Activated CD4-positive, alpha-beta memory T cell treated with anti-CD3 and anti-CD28 coated beads, Interleukin-2, amount 10 ng/mL, durations not matched to agents 7 days and 5 days (primary cell): ENCODE measurements around the gene CPLANE2. TPM values are rescaled to one million over a fixed set of nuclear protein-coding genes. Genes with fewer than 3 reads are reported as not detected.
"Not testable (repeated sequence)": the region's sequence is repeated elsewhere in the genome, so short reads cannot be mapped to it uniquely, and the experiment has no call there.

ENCODE experiments used
- CTCF ChIA-PET: fragments of 350-600 bp; sonication (Branson Sonifier 250); formaldehyde crosslinking; loops from one replicate; lab custom pipeline; 2021; ENCODE audit warnings: antibody characterized with exemption, inconsistent platforms; lab: Charles Lee
- POLR2A ChIA-PET: fragments of 350-600 bp; sonication (Branson Sonifier 250); formaldehyde crosslinking; loops from one replicate; lab custom pipeline; 2021; ENCODE audit warnings: antibody characterized with exemption; lab: Charles Lee
- DNase-seq: peaks from one replicate; pipeline ENCODE4 v3.0.0-alpha.2; 2020
- H3K27ac Mint-ChIP-seq: one replicate; pipeline ENCODE4 v1.8.0; 2021; ENCODE audit warnings: mild to moderate bottlenecking, mixed read lengths
- H3K27me3 Mint-ChIP-seq: one replicate; pipeline ENCODE4 v1.8.0; 2021; ENCODE audit warnings: mixed read lengths
- H3K36me3 Mint-ChIP-seq: one replicate; pipeline ENCODE4 v1.8.0; 2021; ENCODE audit warnings: low read depth, mixed read lengths
- H3K4me1 Mint-ChIP-seq: one replicate; pipeline ENCODE4 v1.8.0; 2021; ENCODE audit warnings: mixed read lengths
- H3K4me3 Mint-ChIP-seq: one replicate; pipeline ENCODE4 v1.8.0; 2021; ENCODE audit warnings: mild to moderate bottlenecking, mixed read lengths
- H3K9me3 Mint-ChIP-seq: one replicate; pipeline ENCODE4 v1.8.0; 2021; ENCODE audit warnings: mixed read lengths
- total RNA-seq, 2 experiments: library from RNA; stranded (reverse); gene quantifications; one replicate each; pipeline ENCODE4 v1.2.3, GENCODE V29; 2021

Gene CPLANE2
- total RNA-seq, 2 experiments from 2014 or later = 7.9 to 8.7 TPM

DNA sequence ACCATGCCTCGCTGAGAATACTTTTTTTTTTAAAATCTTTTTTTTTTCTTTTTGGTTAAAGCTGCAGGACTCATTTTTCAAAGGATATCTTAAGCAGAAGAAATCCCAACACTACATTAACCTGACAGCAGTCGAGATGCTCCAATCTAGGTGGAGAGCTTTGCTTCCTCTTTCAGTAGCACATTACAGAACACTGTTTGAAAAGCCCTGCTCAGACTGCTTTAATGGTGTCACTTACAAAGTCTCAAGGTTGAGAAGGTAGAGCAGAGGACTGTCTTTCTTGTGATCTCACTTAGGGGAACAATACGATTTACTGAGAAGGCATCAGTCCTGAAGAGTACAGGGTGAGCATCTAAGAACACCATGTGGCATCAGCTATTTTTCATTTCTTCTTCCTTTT is 21.0 kb upstream of the CPLANE2 start:
- no peak overlapping the region for H3K27ac Mint-ChIP-seq

DNA sequence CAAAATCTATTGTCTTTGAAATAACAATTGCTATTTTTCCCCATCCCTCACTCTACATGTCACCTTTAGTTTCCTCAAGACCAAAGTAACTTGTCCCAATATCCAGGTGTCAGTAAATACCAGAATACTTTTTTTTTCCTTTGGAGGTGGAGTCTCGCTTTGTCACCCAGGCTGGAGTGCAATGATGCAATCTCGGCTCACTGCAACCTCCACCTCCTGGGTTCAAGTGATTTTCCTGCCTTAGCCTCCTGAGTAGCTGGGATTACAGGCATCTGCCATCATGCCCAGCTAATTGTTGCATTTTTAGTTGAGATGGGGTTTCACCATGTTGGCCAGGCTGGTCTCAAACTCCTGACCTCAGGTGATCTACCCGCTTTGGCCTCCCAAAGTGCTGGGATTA is 20.6 kb upstream of the CPLANE2 start:
- H3K27me3 Mint-ChIP-seq, POLR2A ChIA-PET, H3K4me3 Mint-ChIP-seq, H3K4me1 Mint-ChIP-seq, DNase-seq, H3K9me3 Mint-ChIP-seq, H3K27ac Mint-ChIP-seq: not testable (repeated sequence)
- CTCF ChIA-PET = interaction anchor here (2.0 kb wide), 1 partner anchor 13 kb away, joined by 7 read pairs; no protein-coding TSS in a partner anchor
- H3K36me3 Mint-ChIP-seq = peaks cover 24% of the 10 kb centered on the region

More for the DNA sequence above, 21.0 kb upstream of the CPLANE2 start:
- no peaks in the 10 kb centered on the region for H3K4me1 Mint-ChIP-seq
- H3K4me3 Mint-ChIP-seq = no peak overlapping the region
- DNase-seq = no peak
- peaks cover 21% of the 10 kb centered on the region for H3K36me3 Mint-ChIP-seq
- ChIA-PET CTCF (interaction anchor here (2.0 kb wide), 1 partner anchor 14 kb away, joined by 7 read pairs; no protein-coding TSS in a partner anchor), POLR2A (no interaction called here)
- no peaks in the 10 kb centered on the region for H3K9me3 Mint-ChIP-seq
- no peaks in the 10 kb centered on the region for H3K27me3 Mint-ChIP-seq

DNA sequence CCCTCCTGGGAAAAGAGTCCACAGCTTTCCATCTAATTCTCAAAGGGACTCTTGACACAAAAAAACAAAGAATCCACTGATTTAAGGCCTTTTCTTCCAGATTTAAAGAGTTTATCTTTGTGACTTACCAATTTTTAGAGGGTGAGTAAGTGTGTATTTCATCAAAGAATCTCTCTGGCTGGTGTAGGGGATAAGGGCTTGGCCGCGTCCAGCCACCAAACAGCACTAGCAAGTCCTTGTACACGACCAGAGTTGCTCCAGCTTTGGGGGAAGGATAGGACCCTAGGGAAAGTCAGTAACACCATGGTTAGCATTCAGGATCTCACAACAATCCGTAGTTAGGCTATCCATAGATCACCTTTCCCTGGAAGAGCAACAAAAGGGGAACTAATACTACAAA is 19.5 kb upstream of the CPLANE2 start:
- H3K9me3 Mint-ChIP-seq = no peaks in the 10 kb centered on the region
- no peak overlapping the region for H3K27ac Mint-ChIP-seq
- H3K4me3 Mint-ChIP-seq = no peak overlapping the region
- no peaks in the 10 kb centered on the region for H3K4me1 Mint-ChIP-seq
- H3K27me3 Mint-ChIP-seq = no peaks in the 10 kb centered on the region
- peaks cover 33% of the 10 kb centered on the region for H3K36me3 Mint-ChIP-seq
- CTCF ChIA-PET = no interaction called here
- POLR2A ChIA-PET = no interaction called here
- no peak for DNase-seq

DNA sequence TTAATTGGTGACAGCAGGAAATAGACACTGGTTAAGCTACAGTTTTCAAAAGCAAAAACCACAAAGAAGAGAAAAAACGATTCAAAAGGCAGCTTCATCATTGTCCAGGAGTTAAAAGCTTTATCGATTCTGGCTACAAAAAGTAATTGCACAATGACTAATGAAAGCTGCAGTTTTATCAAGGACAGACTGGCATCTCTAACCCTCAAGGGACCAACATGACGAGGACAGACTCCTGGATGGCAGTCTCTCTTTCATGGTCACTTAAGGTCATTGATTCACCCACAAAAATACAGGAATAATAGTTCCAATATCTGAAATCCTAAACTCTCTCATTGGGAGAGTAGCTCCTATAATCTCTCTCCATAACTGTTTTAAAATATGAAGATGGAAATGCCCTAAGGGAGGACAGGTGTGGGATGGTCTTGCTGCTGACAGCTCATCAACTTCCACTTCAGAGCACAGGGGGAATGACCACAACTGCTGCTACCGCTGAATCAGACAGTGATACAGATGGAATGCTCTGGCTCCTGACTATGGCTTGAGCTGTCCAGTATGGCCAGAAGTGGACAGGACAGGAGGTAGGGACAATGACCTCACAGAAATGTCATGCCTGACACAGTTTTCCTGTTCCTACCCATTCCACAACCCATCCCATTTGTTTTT is 17.4 kb upstream of the CPLANE2 start:
- DNase-seq = no peak
- H3K4me3 Mint-ChIP-seq = no peak overlapping the region
- H3K27ac Mint-ChIP-seq = no peak overlapping the region
- H3K9me3 Mint-ChIP-seq = no peaks in the 10 kb centered on the region
- ChIA-PET POLR2A (interaction anchor here (0.7 kb wide), 1 partner anchor 16 kb away, joined by 3 read pairs; no protein-coding TSS in a partner anchor), CTCF (interaction anchor here (1.2 to 1.5 kb wide), 3 partner anchors 10 to 175 kb away, joined by 3 to 8 read pairs (median 6); no protein-coding TSS in a partner anchor)
- peaks cover 43% of the 10 kb centered on the region for H3K36me3 Mint-ChIP-seq
- peaks cover 5% of the 10 kb centered on the region for H3K4me1 Mint-ChIP-seq
- no peaks in the 10 kb centered on the region for H3K27me3 Mint-ChIP-seq

DNA sequence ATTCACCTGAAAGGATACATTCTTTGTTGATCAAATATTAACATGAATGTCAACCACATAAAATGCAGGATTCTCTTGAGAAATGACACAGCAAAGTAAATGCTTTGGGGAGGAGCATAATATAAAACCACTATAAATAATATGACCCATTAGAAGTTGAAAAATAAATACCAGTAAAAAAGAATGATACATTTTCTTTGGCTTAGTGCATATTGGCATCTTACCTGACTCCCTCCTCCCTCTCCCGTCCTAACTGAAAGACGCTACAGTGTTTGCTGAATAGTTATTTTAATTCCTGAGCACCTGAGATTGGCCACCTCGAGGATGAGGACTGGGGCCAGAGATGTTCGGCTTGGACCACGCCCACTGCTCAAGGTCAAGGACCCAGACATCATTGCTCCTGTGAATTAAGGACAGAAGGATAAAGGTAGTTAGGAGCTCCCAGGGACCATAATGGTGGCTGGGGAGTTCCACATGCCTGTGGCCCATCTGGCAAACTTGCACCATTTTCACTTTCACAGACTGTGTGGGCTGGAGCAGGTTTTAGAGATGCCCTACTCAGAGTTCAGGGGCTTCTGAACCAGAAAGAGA is 16.4 kb upstream of the CPLANE2 start:
- ChIA-PET CTCF (interaction anchor here (0.6 to 1.5 kb wide), 3 partner anchors 9 to 174 kb away, joined by 3 to 8 read pairs (median 6); no protein-coding TSS in a partner anchor), POLR2A (no interaction called here)
- Mint-ChIP-seq H3K4me3 (no peak overlapping the region), H3K27me3 (no peaks in the 10 kb centered on the region), H3K36me3 (peaks cover 44% of the 10 kb centered on the region), H3K27ac (no peak overlapping the region), H3K9me3 (no peaks in the 10 kb centered on the region), H3K4me1 (peaks cover 11% of the 10 kb centered on the region)
- no peak for DNase-seq

DNA sequence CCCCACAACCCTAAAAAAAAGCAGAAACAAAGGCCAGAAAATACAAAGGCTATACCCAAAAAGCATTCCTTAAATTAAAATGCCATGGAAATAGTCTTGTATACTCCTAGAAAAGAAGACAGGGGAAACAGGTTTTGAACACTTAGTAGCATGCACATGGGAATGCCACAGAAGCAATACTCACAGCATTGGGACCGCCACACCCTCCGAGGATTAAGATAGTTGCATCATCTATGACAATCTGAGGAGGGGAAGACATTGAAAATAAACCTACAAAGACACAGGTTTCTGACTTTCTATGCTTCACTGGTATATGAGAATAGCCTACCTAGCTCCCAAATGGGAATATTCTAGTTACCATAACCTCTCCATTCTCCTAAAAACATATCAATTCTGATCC is 15.9 kb upstream of the CPLANE2 start:
- H3K27ac Mint-ChIP-seq = no peak overlapping the region
- POLR2A ChIA-PET = no interaction called here

DNA sequence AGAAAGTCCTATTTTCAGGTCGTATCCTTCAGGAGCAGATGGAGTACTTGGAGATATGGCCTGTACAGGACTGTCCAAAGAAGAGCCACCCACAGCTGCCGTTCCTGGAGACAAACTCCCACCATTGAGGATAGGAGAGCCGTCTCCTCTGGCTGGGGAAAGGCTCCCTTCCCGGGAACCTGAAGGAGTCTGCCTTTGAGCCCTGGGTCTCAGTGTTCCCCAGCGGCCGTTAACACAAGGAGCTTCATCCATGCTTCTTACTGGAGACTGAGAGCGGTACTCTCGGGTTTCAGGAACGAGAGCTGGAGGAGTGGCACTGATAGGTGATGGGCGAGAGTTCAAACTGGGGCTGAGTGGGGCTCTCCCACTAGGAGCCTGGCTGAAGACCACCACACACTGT is 14.4 kb upstream of the CPLANE2 start:
- no peak overlapping the region for H3K4me3 Mint-ChIP-seq
- CTCF ChIA-PET = no interaction called here
- no peaks in the 10 kb centered on the region for H3K9me3 Mint-ChIP-seq
- H3K27me3 Mint-ChIP-seq = no peaks in the 10 kb centered on the region
- no peak overlapping the region for H3K27ac Mint-ChIP-seq
- POLR2A ChIA-PET = no interaction called here
- H3K36me3 Mint-ChIP-seq = peaks cover 44% of the 10 kb centered on the region
- DNase-seq = no peak
- peaks cover 11% of the 10 kb centered on the region for H3K4me1 Mint-ChIP-seq

More for the DNA sequence above, 15.9 kb upstream of the CPLANE2 start:
- H3K9me3 Mint-ChIP-seq = no peaks in the 10 kb centered on the region
- H3K4me1 Mint-ChIP-seq = peaks cover 11% of the 10 kb centered on the region
- DNase-seq = no peak
- CTCF ChIA-PET = no interaction called here
- no peaks in the 10 kb centered on the region for H3K27me3 Mint-ChIP-seq
- H3K36me3 Mint-ChIP-seq = peaks cover 44% of the 10 kb centered on the region
- H3K4me3 Mint-ChIP-seq = no peak overlapping the region

DNA sequence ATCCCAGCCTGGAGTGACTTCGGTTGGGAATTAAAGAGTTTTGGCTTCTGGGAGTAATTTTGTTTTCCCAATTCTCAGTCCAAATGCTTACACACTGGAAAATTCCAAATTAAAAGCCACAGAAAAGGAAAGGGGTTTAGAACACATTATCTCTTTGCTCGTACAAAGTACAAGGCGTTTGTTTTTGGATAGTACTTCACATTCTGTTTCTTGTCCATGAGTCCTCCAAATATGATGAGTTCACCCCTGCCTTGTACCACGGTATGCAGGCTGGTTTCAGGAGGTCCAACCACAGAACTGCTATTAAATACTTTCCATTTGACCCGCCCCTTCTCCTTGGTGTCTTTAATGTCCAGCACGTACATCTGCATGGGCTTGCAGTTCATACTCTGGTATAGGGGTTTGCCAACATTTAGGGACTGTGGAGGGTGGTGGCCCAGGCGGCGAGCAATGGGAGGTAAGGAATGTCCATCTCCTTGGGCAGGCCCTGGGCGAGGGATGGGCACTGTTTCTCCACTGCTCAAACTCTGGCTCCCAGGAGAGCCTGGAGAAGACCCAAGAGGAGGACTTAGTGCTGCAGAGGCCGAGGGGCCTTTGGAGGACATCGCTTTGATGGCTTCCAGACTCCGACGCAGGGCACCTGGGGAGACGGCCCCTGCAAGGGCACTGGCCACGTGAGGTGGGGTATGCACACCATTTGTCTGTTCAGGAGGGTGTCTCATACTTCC is 13.7 kb upstream of the CPLANE2 start:
- H3K4me3 Mint-ChIP-seq = no peak overlapping the region
- H3K4me1 Mint-ChIP-seq = peaks cover 11% of the 10 kb centered on the region
- POLR2A ChIA-PET = no interaction called here
- H3K27ac Mint-ChIP-seq = no peak overlapping the region
- CTCF ChIA-PET = no interaction called here
- H3K27me3 Mint-ChIP-seq = no peaks in the 10 kb centered on the region
- H3K9me3 Mint-ChIP-seq = no peaks in the 10 kb centered on the region
- peaks cover 40% of the 10 kb centered on the region for H3K36me3 Mint-ChIP-seq
- no peak for DNase-seq

DNA sequence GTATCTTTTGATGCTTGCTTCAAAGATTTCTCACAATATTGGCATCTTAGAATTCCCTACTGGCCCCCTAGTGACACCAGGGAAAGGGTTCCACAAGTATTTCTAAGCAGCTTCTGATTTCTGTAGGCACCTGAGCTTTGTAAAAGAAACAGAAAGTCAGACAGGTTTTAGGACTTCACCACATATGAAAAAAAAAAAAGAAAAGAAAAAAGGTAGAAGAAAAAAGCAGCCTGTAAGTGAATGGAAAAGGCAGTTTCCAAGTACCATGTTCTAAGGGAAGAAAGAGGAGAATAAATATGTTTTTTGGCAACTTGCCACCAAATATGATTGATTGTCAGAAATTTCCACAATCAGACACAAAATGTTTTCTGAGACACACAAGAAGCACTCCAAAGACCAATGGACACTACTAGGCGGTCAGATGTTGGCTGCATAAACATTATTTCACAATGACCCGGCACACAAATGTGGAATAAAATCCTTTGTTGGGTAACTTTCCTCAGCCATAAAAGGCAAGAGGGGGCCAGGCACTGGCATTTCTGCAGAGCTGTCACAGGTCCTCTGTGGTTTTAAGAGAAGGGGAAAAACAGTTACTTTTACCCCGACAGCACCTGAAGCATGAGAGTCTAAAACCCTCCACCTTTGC is 12.7 kb upstream of the CPLANE2 start:
- H3K9me3 Mint-ChIP-seq = no peaks in the 10 kb centered on the region
- ChIA-PET POLR2A (no interaction called here), CTCF (interaction anchor here (0.6 to 1.5 kb wide), 5 partner anchors 12 to 170 kb away, joined by 3 to 5 read pairs (median 3); no protein-coding TSS in a partner anchor)
- H3K4me1 Mint-ChIP-seq = peaks cover 11% of the 10 kb centered on the region
- H3K27ac Mint-ChIP-seq = no peak overlapping the region
- no peaks in the 10 kb centered on the region for H3K27me3 Mint-ChIP-seq
- no peak for DNase-seq
- H3K4me3 Mint-ChIP-seq = no peak overlapping the region
- H3K36me3 Mint-ChIP-seq = peaks cover 34% of the 10 kb centered on the region

DNA sequence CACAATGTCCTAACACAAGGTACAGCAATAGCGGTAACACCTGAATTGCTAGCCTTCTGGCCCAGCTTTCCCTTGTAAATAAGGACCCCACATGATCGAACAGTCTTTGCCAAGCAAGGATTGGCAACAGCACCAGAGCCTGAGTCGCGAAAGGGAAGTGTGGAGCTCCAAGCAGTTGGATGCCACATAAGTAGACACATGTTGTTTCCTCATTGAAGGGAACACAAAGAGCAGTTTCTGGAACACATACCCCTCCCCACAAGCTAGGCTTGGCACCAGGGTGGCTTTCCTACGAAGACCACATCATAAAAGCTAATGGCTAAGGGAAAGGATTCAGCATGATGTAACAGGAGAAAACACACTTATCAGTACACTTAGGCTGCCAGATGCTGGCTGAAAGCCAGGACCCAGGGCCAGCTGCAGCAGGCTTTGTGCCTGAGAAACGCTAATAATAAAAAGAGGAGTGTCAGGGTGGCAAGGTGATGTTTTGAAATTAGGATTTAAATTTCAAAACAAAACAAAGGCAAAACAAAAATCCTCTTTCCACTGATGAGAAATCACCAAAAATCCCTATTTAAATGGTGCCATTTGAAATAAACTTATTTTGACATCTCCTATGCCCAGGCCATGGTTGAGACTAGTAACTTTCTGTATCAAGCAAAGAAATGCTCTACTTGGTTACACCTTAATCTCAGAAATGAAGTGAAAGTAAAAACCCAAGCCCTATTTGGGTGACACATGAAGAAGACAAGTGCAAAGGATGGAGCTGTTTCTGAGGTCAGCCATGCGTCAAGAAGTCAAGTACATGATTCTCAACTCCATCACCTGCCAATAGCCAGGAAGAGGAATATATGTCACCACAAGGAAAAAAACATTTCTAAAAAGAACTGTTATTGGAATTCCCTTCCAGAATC is 11.9 kb upstream of the CPLANE2 start:
- Mint-ChIP-seq H3K36me3 (peaks cover 33% of the 10 kb centered on the region), H3K4me1 (peaks cover 16% of the 10 kb centered on the region), H3K27ac (no peak overlapping the region), H3K27me3 (no peaks in the 10 kb centered on the region), H3K9me3 (no peaks in the 10 kb centered on the region), H3K4me3 (no peak overlapping the region)
- ChIA-PET CTCF (interaction anchor here (0.6 to 1.7 kb wide), 9 partner anchors 9 to 169 kb away, joined by 3 to 6 read pairs (median 4); no protein-coding TSS in a partner anchor), POLR2A (no interaction called here)
- DNase-seq = no peak

DNA sequence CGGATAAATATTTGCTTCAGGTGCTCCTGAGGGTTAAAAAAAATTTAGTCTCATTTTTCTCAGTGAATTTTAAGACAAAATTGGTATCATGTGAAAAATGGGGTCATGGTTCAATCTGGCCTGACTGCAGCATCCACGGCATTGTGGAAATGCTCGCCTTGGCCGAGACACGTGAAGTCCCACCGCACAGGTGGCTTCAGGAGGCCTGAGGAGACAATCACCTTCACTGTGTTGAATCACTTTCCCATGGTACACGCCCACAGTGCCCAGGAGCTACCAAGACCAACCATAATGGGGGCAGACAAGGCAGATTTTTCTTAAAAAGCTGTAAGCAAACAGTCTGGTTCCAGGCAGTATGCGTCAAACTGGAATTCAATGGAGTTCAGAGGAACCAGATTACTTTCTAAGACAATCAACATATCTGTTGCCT is 11.0 kb upstream of the CPLANE2 start:
- no peak for DNase-seq
- peaks cover 16% of the 10 kb centered on the region for H3K4me1 Mint-ChIP-seq
- CTCF ChIA-PET = interaction anchor here (0.9 to 1.7 kb wide), 6 partner anchors 9 to 169 kb away, joined by 3 to 6 read pairs (median 5); no protein-coding TSS in a partner anchor
- H3K36me3 Mint-ChIP-seq = peaks cover 27% of the 10 kb centered on the region
- POLR2A ChIA-PET = no interaction called here
- H3K27me3 Mint-ChIP-seq = no peaks in the 10 kb centered on the region
- no peak overlapping the region for H3K4me3 Mint-ChIP-seq
- H3K27ac Mint-ChIP-seq = no peak overlapping the region
- H3K9me3 Mint-ChIP-seq = no peaks in the 10 kb centered on the region

DNA sequence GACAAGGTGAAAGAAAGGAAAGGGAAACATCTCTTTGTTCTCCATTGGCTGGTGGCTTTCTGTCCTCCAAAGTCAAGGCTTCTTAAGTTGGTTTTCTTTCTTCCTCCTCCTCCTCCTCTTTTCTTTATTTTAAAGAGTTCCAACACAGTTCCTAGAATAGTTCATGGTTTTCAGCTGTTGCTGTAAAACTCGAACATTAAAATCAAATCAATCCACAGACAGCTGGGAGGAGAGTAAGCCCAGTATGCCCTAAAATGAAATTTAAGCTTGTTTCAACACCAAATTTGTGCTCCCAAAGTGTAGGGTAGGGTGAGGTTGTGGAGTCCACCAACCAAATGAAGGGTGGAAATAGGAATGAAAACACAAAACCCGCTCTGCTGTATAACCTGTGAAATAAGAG is 10.5 kb upstream of the CPLANE2 start:
- Mint-ChIP-seq H3K9me3 (no peaks in the 10 kb centered on the region), H3K27me3 (no peaks in the 10 kb centered on the region), H3K27ac (no peak overlapping the region), H3K36me3 (peaks cover 22% of the 10 kb centered on the region), H3K4me1 (peaks cover 16% of the 10 kb centered on the region), H3K4me3 (no peak overlapping the region)
- ChIA-PET CTCF (interaction anchor here (0.8 to 1.7 kb wide), 4 partner anchors 8 to 173 kb away, joined by 3 to 6 read pairs (median 5); no protein-coding TSS in a partner anchor), POLR2A (no interaction called here)
- DNase-seq = no peak
